GM18517 (cell line): ENCODE results near the gene ALKBH7.

Experiments used
- ATAC-seq: cut with Tn5 transposase; IDR thresholded peaks from one replicate; pipeline ENCODE4 v1.9.1; 2021; ENCODE audit warnings: mild to moderate bottlenecking, moderate library complexity; ENCODE audit not compliant: unreplicated experiment

Gene ALKBH7

DNA sequence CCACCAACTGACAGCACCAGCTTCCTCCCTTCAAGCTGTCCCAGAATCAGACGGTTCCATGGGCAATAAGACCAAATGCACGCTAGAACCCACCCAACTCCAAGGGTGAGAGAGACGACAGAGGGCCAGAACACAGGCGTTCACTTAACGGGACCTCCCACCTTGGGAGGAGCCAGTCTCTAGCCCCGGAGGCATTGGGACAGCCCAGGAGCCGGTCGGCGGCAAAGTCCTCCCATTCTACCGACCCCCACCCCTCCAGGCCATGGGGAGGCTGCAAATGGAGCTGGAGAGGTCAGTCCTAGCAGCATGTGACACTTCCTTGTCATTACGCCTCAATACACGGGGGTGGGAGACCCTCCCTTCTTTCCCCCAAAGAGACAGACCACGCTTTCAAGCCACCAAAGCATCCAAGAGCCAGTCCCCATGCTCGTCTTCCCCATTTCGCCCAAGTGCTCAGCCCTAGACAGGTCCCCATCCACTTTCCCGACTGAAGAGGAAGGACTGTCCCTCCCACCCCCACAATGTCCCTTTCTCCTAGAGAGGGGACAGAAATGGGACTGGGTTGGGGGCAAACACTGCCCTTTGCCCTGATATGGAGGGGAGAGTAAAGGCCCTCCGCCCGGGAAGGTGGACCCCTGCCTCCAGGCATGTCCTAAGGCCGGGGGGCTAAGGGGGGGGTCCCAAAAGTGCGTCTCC lies 51.1 kb downstream of the ALKBH7 start:
- no peak for ATAC-seq

- no peak for ATAC-seq
Observed at GRCh38 chr19:6424195-6424938, 51.8 kb downstream of the ALKBH7 start, which contains the start of gene KHSRP. Gene KHSRP, minus strand, starts transcription at chr19:6424811. Its CDS starts 110 bp downstream, at chr19:6424701.
